GM18858 (cell line): ENCODE measurements around the gene TCEA2.

Experiments used
- ATAC-seq: cut with Tn5 transposase; IDR thresholded peaks from one replicate; pipeline ENCODE4 v1.9.1; 2021; ENCODE audit not compliant: unreplicated experiment

The TCEA2 gene

GRCh38 chr20:64048402-64049044, 14.5 kb upstream of the TCEA2 start:
- ATAC-seq, result no peak

DNA sequence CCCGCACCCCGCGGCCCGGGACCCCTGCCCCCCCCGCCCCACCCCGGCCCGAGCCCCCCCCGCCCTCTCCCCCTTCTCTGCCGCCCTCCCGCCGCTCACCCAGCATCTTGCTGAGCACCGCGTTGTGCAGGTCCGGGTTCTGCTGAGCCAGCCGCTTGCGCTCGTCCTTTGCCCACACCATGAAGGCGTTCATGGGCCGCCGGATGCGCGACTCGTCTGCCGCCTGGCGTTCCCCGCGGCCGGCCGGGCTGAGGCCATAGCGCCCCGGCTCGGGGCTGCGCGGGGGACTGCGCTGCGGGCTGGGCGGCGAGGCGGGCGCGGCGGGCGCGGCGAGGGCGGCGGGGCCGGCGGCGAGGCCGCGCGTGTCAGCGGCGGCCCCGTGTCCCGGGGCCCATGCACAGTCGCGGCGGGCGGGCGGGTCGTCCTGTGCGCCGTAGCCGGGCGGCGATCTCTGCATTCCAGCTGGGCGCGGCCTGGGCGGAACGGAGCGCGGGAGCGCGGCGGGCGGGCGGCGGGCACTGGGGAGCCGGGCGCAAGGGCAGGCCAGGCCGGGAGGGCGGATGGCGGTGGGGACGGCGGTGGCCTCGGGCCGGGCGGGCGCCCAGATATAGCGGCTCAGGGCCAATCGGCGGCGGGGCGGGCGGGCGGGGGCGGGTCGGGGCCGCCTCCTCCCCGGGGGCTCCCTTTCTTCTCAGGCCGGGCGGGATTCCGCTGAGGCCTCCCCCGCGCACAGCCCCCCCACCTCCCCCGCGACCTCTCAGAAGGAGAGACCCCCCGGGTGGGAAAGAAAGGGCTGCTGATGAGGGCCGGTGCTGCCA, 13.7 kb upstream of the TCEA2 start, which contains the start of gene SOX18:
Gene SOX18, minus strand, starts transcription at position 580 of the 818 bp plus-strand sequence. Its CDS starts 123 bp downstream, at position 457.
- ATAC-seq, result no peak

DNA sequence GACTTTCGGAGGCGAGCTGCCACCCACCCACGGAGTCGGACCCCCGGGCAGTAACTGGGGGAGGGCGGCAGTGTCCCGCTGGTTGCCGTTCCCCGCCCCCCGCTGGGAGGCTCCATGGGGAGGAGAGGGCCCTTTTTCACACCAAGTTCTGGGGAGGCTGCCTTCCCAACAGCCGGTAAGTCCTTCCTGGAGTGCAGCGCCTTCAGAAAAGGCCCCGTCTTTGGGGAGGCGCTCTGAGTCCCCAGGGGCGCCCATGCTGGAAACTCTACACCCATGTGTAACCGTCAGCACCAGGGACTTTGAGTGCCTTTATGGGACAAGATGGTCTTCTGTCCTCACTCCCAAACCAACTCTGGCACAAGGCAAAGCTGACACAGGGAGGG, 13.1 kb upstream of the TCEA2 start:
- ATAC-seq, result no peak

DNA sequence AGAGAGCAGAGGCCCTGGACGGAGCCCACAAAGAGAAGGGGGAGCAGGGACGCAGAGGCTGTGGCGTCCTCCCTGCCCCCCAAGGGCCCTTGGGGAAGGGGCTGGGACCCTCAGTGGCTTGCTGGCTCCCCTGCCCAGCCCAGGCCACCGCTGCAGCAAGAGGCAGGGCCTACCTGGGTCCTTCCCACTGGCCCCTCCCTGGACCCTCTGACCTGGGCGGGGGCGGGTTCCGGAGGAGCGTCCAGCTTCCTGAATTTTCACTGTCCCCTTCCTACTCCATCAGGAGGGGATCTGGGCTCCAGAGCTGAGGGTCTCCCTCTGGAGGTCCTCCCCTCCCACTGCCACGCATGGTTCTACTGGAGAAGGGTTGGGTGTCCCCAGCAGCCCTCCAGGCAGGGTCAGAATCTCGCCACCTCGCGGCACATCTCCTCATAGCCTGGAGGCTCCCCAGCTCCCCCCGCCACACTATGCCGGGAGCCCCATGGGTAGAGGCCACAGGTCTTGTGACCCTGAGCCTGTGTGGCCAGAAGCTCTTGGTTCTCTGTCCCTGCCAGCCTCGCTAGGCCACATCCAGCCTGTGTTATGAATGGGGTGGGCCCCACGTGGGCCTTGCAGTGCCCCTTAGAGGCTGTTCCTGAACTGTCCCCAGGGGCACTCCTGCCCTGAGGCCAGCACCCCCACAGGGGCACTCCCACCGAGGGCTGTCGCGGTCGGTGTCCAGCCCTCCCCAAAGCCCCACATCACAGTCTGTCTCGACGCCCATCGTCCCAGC, 12.6 kb upstream of the TCEA2 start:
- ATAC-seq, result no peak

DNA sequence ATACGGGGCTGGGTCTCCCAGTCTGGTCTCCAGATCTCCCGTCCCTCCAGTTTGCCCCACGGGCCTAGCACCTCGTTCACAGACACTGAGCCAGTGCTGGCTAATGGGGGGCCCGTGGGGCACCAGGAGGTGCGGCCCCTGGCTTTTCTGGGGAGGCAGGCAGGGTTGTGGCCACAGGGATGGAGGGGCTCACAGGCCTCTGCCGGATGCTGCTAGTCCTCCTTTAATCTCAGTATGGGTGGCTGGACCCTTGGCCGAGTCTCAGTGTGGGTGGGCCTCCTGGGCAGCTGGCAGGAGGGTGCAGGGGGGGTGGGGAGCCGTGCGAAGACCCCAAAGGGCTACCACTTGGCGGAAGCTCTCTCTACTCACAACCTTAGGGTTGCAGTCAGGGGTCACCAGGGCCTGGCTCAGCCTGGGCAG, 12.0 kb upstream of the TCEA2 start:
- ATAC-seq, result no peak

GRCh38 chr20:64051561-64052325, 11.3 kb upstream of the TCEA2 start:
- no peak for ATAC-seq

DNA sequence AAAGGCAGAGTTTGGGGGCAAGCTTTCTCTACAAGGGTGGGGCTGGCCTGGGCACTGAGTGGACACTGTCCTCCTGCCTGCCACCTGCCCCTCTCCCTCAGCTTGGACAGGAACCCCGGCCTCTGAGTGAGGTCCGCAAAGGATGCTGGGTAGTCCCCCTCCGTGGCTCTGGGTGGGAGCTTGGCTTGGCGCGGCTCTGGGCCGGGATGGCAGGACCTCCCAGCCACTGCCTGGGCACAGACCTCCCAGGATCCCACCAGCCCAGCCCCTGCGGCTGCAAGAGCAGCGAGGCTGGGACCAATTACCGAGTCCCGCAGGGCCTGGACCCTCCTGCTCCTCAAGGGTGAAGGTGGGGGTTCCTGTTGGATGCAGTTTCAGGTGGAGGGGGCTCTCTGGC, 10.7 kb upstream of the TCEA2 start:
- ATAC-seq, result no peak

DNA sequence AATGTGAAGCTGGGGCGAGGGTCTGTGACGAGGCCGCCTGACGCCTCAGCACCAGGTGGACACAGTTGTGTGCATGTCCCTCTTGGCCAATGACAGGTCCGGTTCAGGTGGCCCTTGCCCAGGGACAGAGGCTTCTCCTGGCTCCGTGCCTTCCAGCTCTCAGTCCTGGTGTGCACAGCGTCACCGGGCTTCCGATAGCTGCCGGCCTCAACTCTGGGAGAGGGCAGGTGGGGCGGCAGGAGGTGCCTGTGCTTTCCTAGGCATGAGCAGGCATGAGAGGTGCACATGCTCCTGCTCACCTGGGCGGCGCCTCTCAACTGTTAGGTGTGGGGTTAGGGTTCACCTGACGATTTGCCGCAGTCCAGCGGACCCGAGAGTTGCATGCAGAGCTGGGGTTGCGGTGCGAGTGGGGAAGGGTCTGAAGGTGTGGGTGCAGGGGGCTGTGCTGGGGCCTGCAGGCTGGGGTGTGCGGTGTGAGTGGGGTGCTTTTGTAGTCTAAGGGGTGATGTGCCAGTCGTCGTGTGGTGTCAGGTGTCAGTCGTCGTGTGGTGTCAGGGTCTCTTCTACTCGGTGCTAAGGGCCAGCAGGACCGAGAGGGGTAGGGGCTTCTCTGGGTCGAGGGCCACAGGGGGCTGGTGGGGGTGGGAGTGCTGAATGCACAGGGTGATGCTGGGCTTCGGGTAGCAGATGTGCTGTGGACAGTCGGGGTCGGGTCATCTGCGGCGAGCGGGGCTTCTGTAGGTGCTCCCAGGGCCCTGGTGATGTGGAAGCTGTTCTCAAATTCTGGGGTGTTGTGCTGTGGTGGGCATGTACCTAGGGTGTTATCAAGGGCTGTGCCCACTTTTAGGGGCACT, 9.8 kb upstream of the TCEA2 start:
- no peak for ATAC-seq

DNA sequence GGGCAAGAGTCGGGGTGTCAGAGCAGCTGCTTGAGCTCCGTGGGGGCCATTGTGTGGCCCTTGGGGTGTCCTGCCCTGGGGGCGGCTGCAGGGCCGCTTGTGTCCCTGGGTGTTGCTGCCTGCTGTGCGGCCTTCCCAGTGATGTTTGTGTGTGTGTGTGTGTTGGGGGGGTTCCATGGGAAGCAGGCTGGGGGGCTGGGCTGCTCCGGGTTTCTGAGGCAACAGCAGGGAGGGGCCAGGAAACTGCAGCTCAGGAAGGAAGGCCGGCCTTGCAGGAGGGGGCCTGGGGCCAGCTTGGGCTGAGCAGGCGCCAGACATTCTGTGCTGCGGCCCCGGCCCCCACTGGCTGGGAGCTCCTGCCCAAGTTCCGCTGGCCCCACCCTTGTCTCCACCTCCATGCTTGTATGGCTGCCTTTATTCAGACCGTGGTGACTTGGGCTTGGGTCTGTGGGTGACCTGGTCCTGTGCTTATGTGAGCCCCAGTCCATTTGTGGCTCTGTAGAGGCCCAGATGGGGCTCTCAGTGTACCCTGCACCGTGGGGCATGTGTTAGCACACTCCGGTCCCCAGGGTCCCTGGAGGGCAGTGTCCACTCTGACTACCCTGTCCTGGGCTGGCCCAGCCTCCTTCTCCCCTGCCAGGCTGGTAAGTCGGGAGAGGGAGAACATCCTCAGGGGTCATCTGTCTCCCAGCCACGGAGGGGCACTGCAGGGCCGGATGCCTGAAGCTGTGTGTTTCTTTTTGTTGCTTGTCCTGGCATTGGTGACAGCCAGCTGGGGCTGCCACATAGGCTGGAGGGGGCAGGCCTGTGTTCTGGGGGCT, 8.9 kb upstream of the TCEA2 start:
- ATAC-seq, result no peak

GRCh38 chr20:64055396-64055892, 7.6 kb upstream of the TCEA2 start:
- ATAC-seq, result no peak

- no peak for ATAC-seq
Observed at GRCh38 chr20:64055893-64056638, 6.9 kb upstream of the TCEA2 start.

DNA sequence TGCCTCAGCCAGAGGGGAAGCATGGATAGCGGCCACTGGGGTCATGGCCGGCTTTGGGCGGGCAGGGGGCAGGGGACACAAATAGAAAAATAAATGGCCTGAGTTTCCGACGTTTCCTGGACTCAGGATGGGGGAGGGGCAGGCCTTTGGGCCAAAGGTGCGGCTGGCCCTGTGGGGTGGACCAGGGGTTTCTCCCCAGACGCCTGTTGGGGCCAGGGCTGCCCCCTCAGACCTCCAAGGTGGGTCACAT, 6.4 kb upstream of the TCEA2 start:
- ATAC-seq, result no peak

GRCh38 chr20:64056889-64057627, 5.9 kb upstream of the TCEA2 start:
- ATAC-seq, result no peak

DNA sequence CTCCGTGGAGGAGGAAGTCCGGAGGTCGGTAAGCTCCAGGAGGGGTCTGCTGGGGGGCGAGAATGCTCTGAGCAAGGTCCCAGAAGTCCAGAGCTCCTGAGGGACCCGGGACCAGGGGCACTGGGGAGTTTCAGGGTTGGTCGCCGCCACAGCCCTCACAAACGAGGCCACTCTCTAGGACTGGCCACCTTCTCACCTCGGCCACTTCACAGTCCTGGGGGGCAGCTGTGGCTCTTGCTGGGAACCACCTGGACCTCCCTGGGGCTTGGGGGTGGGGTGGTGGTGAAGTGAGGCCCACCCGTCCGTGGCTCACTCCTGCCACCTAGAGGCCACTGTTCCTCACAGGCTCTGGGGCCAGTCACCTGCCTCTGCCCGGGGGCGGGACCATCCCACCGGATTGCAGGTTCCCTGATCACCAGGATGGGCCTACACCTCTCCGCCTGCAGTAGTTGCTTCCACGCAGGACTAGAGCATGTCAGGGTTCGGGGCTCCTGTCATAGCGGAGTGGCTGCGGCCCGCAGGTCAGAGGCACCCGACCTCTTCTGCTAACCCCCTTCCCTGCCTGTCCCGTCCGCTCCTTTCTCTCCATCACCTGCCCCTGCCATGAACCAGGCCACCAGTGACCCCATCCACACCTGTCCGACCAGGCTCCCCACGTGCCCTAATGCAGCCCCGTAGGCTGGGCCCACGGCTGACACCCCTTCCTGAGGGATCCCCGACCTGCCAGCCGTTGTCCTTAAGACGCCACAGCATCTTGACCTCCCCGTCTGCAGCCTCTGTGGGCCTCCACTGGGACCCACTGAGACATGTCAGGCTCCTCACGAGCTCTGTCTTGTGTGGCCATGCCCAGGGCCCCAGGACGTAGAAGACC, 5.1 kb upstream of the TCEA2 start:
- ATAC-seq, result no peak

DNA sequence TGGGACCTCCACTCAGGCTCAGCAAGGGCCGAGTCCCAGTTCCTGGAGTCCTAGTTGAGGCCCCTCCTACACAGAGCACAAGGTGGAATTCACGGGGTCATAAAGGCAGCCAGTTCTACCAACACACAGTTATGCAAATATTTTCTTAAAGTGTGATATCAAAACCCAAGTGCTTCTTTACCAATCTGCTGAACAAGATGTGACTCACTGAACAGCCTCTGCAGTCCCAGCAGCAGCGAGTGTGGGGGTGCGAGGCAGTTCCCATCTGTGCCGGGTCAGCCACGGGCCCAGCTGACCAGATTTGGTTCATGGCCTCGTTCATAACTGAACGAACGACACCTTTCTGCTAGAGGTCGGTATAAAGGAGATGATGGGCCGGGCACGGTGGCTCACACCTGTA, 4.5 kb upstream of the TCEA2 start:
- no peak for ATAC-seq

DNA sequence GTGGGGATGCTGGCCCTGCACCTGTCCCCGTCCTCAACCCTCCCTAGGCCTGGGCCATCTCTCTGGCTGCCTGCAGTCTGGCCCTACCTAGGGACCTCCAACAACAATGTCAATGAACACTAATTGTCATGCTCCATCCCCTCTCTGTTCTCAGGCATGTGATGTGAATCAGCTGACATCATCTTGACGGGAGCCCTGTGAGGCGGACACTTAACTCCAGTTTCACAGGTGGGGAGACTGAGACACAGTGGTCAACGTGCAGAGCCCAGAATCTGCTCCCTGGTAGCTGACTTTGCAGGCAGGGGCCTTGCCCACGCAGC, 762 bp upstream of the TCEA2 start:
- ATAC-seq, result no peak
